ENCODE data around the gene ICA1. TPM values are rescaled to one million over a fixed set of nuclear protein-coding genes. Genes with fewer than 3 reads are reported as not detected.

The ICA1 gene
- total RNA-seq, 1 experiment from 2014 or later: 28.8 TPM

GRCh38 chr7:8114175-8114574 lies 147.8 kb downstream of the ICA1 start:
- Histone ChIP-seq H2AFZ (ENCODE audit: low read length) (no peak overlapping the region), H2AK5ac (ENCODE audit: insufficient read length, low read length) (no peak overlapping the region), H3K27me3 (ENCODE audit: insufficient read depth, low read length) (no peaks in the 10 kb centered on the region), H4K5ac (ENCODE audit: insufficient read length, low read depth, low read length) (no peak overlapping the region), H2BK120ac (ENCODE audit: low read depth, low read length, poor library complexity, severe bottlenecking) (no peak overlapping the region), H2BK20ac (ENCODE audit: low read depth, low read length, poor library complexity, severe bottlenecking) (no peak overlapping the region), H3K14ac (ENCODE audit: insufficient read depth, low read length) (no peak overlapping the region), H3K9me3 (ENCODE audit: control insufficient read depth, low read depth, low read length) (no peaks in the 10 kb centered on the region), H2BK5ac (ENCODE audit: insufficient read length, low read length) (no peak overlapping the region), H3K23ac (ENCODE audit: insufficient read length, low read depth, low read length) (no peak overlapping the region), H3K4ac (ENCODE audit: low read depth, low read length) (no peak overlapping the region), H3K18ac (ENCODE audit: insufficient read length, low read depth, low read length) (no peak overlapping the region), H4K20me1 (ENCODE audit: control insufficient read depth, insufficient read depth, insufficient read length) (no peaks in the 10 kb centered on the region), H3K56ac (ENCODE audit: insufficient read length, low read depth, low read length) (no peak overlapping the region), H3K79me1 (ENCODE audit: insufficient read depth, low read depth, low read length, poor library complexity, severe bottlenecking) (no peaks in the 10 kb centered on the region), H4K91ac (ENCODE audit: insufficient read length, low read depth, low read length) (no peak overlapping the region), H3K23me2 (ENCODE audit: insufficient read length, low read depth, low read length, poor library complexity, severe bottlenecking) (no peaks in the 10 kb centered on the region), H3K9ac (ENCODE audit: extremely low read depth, insufficient read length, low read length) (no peak overlapping the region), H4K8ac (replicated peaks; ENCODE audit: insufficient read length, low read depth, low read length) (no peak overlapping the region), H3K4me1 (ENCODE audit: insufficient read depth, low read length) (peaks cover 10% of the 10 kb centered on the region), H3T11ph (ENCODE audit: low read length) (no peak overlapping the region), H2BK15ac (ENCODE audit: low read depth, low read length) (no peak overlapping the region), H3K4me2 (ENCODE audit: insufficient read depth, insufficient read length, low read length) (no peak overlapping the region), H2BK12ac (ENCODE audit: insufficient read length, low read depth, low read length) (no peak overlapping the region), H3K79me2 (ENCODE audit: insufficient read depth, low read length) (no peaks in the 10 kb centered on the region), H3K27ac (ENCODE audit: insufficient read length, low read depth, low read length) (no peak overlapping the region)
- H3K4me1 Mint-ChIP-seq: peaks cover 43 to 46% of the 10 kb centered on the region in 2 experiments
- H3K4me3 Mint-ChIP-seq: no peak overlapping the region
- TF ChIP-seq CTCF (conservative IDR thresholded peaks at IDR 0.05): no peak
- peaks cover 0 to 11% of the 10 kb centered on the region in 2 experiments; a peak in 4 of 5 replicates for H3K9me3 Mint-ChIP-seq
- no peaks in the 10 kb centered on the region for H3K27me3 Mint-ChIP-seq (ENCODE audit: low read depth)
- no peak overlapping the region; a peak in 1 of 7 replicates for H3K27ac Mint-ChIP-seq
- no CpG with 5 or more reads among the region's 4 CpGs for WGBS (ENCODE audit: extremely low coverage, insufficient read length, low lambda C conversion rate)
- peaks cover 11 to 17% (median 12%) of the 10 kb centered on the region in 3 experiments for H3K36me3 Mint-ChIP-seq (ENCODE audit: insufficient read depth in 1 of 3, low read depth in 3 of 3)
- DNase-seq: no peak

Measured in H9 (cell line).